HepG2 (cell line): ENCODE measurements around the gene PIEZO2.

ENCODE experiments used
- ARID3A ChIP-seq: IDR thresholded peaks from 2 replicates; pipeline ENCODE4 v1.6.1; 2012; ENCODE audit warnings: low read depth, low read length, improper control_type of control experiment
- KAT2B ChIP-seq: fragments of 150-350 bp; IDR thresholded peaks from 2 replicates; pipeline ENCODE4 v1.6.1; 2014; ENCODE audit warnings: low read depth, low read length, borderline replicate concordance
- MAFK ChIP-seq, 2 experiments: IDR thresholded peaks in 1 of 2; conservative IDR thresholded peaks in 1 of 2; 2 replicates each; pipeline ENCODE4 v1.6.1; 2011; ENCODE audit warnings: improper control_type of control experiment in 2 of 2, low read length in 2 of 2
- NFIB ChIP-seq: sonication (generic); formaldehyde crosslinking; IDR thresholded peaks from 2 replicates; pipeline ENCODE4 v1.9.0; 2021; ENCODE audit warnings: missing genetic modification reagents, mild to moderate bottlenecking, borderline replicate concordance
- PCBP1 ChIP-seq: fragments of 200-400 bp; formaldehyde crosslinking; IDR thresholded peaks from 2 replicates; pipeline ENCODE4 v1.6.1; 2017; ENCODE audit warnings: mild to moderate bottlenecking, low read depth, low read length, borderline replicate concordance
- RAD21 ChIP-seq: fragments of 450-650 bp; formaldehyde crosslinking; IDR thresholded peaks from 2 replicates; pipeline ENCODE4 v1.5.0; 2020; ENCODE audit warnings: mild to moderate bottlenecking
- REST ChIP-seq, 2 experiments: IDR thresholded peaks; 2 replicates each; pipeline ENCODE4 v1.6.1; 2011 to 2012; ENCODE audit warnings: low read length in 2 of 2, borderline replicate concordance in 1 of 2, low read depth in 1 of 2, mild to moderate bottlenecking in 1 of 2, moderate library complexity in 1 of 2
- TAF15 ChIP-seq: fragments of 200-400 bp; formaldehyde crosslinking; IDR thresholded peaks from one replicate; pipeline ENCODE4 v1.6.1; 2018; ENCODE audit warnings: mild to moderate bottlenecking, low read depth, low read length; ENCODE audit not compliant: poor library complexity, severe bottlenecking
- ZBTB43 ChIP-seq: sonication (generic); formaldehyde crosslinking; conservative IDR thresholded peaks from 2 replicates; pipeline ENCODE4 v1.4.0; 2020; ENCODE audit warnings: missing genetic modification reagents
- ZFP36L2 ChIP-seq: sonication (generic); formaldehyde crosslinking; IDR thresholded peaks from 2 replicates; pipeline ENCODE4 v1.4.0; 2020; ENCODE audit warnings: missing genetic modification reagents
- ZNF230 ChIP-seq: sonication (generic); formaldehyde crosslinking; IDR thresholded peaks from 2 replicates; pipeline ENCODE4 v1.4.0; 2020; ENCODE audit warnings: mild to moderate bottlenecking, missing genetic modification reagents
- ZNF350 ChIP-seq: sonication (generic); formaldehyde crosslinking; IDR thresholded peaks from 2 replicates; pipeline ENCODE4 v1.4.0; 2020; ENCODE audit warnings: mild to moderate bottlenecking, low read depth, missing genetic modification reagents, borderline replicate concordance
- ZNF383 ChIP-seq: sonication (generic); formaldehyde crosslinking; IDR thresholded peaks from 2 replicates; pipeline ENCODE4 v1.4.0; 2020; ENCODE audit warnings: missing genetic modification reagents, mild to moderate bottlenecking, borderline replicate concordance

- TF ChIP-seq REST (IDR thresholded peaks at IDR 0.05; ENCODE audit: borderline replicate concordance in 1 of 2, low read depth in 1 of 2, low read length in 2 of 2) (no peak), MAFK (conservative IDR thresholded peaks at IDR 0.05 in 1 of 2, IDR thresholded peaks at IDR 0.05 in 1 of 2; ENCODE audit: low read length in 2 of 2) (no peak), ZBTB43 (no peak), NFIB (CRISPR knock-in tag) (no peak), ZFP36L2 (no peak), KAT2B (no peak), ZNF230 (no peak), ZNF383 (CRISPR knock-in tag) (no peak), ARID3A (no peak), PCBP1 (no peak), TAF15 (no peak), ZNF350 (CRISPR knock-in tag) (no peak), RAD21 (CRISPR knock-in tag) (no peak)
Observed at GRCh38 chr18:11162889-11163288, 13.5 kb upstream of the PIEZO2 start.
